ENCODE results near the gene EPM2AIP1.

The EPM2AIP1 gene

DNA sequence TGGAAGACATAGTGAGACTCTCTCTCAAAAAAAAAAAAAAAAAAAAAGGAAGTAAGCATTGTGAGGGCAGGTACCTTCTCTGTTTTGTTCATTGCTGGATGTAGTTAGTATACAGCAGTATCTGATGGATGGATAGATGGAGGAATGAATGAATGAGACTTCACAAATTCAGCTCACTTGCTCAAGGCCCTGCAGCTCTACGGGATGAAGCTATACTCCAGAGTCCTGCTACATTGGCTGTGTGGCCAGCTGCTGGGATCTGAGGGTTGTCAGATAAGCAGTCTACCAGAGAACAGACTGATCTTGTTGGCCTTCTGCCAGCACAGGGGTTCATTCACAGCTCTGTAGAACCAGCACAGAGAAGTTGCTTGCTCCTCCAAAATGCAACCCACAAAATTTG, 35.4 kb upstream of the EPM2AIP1 start:
- DNase-seq (ENCODE audit: insufficient read length) (no peak), FAIRE-seq (no peak)
- TF ChIP-seq POLR2AphosphoS5 (IDR thresholded peaks at IDR 0.05; ENCODE audit: low read depth, low read length) (no peak), POLR2A (IDR thresholded peaks at IDR 0.05; ENCODE audit: low read depth, low read length) (no peak), TAF1 (IDR thresholded peaks at IDR 0.05; ENCODE audit: borderline replicate concordance, low read depth, low read length) (no peak)

DNA sequence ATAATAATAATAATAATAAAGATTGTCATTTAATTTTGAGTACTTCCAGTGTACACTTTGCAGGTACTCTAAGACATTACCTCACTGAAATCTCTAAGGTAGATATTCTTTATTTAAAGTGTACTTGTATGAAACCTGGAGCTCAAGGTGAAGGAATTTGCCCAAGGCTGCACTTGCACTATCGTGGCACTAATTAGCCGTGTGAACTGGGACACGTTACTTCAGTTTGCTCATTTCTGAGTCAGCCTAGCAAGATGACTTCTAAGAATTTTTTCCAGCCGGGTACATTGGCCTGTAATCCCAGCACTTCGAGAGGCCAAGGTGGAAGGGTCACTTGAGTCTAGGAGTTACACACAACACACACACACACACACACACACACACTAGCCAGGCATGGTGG, 33.9 kb upstream of the EPM2AIP1 start:
- FAIRE-seq (no peak), DNase-seq (ENCODE audit: insufficient read length) (no peak)
- TF ChIP-seq POLR2AphosphoS5 (IDR thresholded peaks at IDR 0.05; ENCODE audit: low read depth, low read length) (no peak), POLR2A (IDR thresholded peaks at IDR 0.05; ENCODE audit: low read depth, low read length) (no peak), TAF1 (IDR thresholded peaks at IDR 0.05; ENCODE audit: borderline replicate concordance, low read depth, low read length) (no peak)

- TF ChIP-seq POLR2A (IDR thresholded peaks at IDR 0.05; ENCODE audit: low read depth, low read length) (no peak), POLR2AphosphoS5 (IDR thresholded peaks at IDR 0.05; ENCODE audit: low read depth, low read length) (no peak), TAF1 (IDR thresholded peaks at IDR 0.05; ENCODE audit: borderline replicate concordance, low read depth, low read length) (no peak)
- no peak for FAIRE-seq
- no peak for DNase-seq (ENCODE audit: insufficient read length)
Observed at GRCh38 chr3:37025561-37026335, 32.8 kb upstream of the EPM2AIP1 start.

GRCh38 chr3:37024820-37025405, 32.0 kb upstream of the EPM2AIP1 start:
- FAIRE-seq (peak; percentile 40), DNase-seq (ENCODE audit: insufficient read length) (no peak)
- TF ChIP-seq POLR2AphosphoS5 (IDR thresholded peaks at IDR 0.05; ENCODE audit: low read depth, low read length): no peak
- TF ChIP-seq POLR2A (IDR thresholded peaks at IDR 0.05; ENCODE audit: low read depth, low read length): no peak
- TF ChIP-seq TAF1 (IDR thresholded peaks at IDR 0.05; ENCODE audit: borderline replicate concordance, low read depth, low read length): no peak

GRCh38 chr3:37024092-37024491, 31.2 kb upstream of the EPM2AIP1 start:
- DNase-seq (ENCODE audit: insufficient read length): no peak

GRCh38 chr3:37017683-37018082, 24.8 kb upstream of the EPM2AIP1 start:
- DNase-seq (ENCODE audit: insufficient read length) (no peak), FAIRE-seq (no peak)
- TF ChIP-seq POLR2A (IDR thresholded peaks at IDR 0.05; ENCODE audit: low read depth, low read length) (no peak), TAF1 (IDR thresholded peaks at IDR 0.05; ENCODE audit: borderline replicate concordance, low read depth, low read length) (no peak), POLR2AphosphoS5 (IDR thresholded peaks at IDR 0.05; ENCODE audit: low read depth, low read length) (no peak)

More at GRCh38 chr3:37024092-37024491, 31.2 kb upstream of the EPM2AIP1 start:
- no peak for FAIRE-seq
- TF ChIP-seq TAF1 (IDR thresholded peaks at IDR 0.05; ENCODE audit: borderline replicate concordance, low read depth, low read length) (no peak), POLR2A (IDR thresholded peaks at IDR 0.05; ENCODE audit: low read depth, low read length) (no peak), POLR2AphosphoS5 (IDR thresholded peaks at IDR 0.05; ENCODE audit: low read depth, low read length) (no peak)

GRCh38 chr3:37016903-37017302, 24.0 kb upstream of the EPM2AIP1 start:
- TF ChIP-seq TAF1 (IDR thresholded peaks at IDR 0.05; ENCODE audit: borderline replicate concordance, low read depth, low read length): no peak
- DNase-seq (ENCODE audit: insufficient read length) (no peak), FAIRE-seq (no peak)

GRCh38 chr3:37015642-37016041, 22.7 kb upstream of the EPM2AIP1 start:
- TF ChIP-seq POLR2AphosphoS5 (IDR thresholded peaks at IDR 0.05; ENCODE audit: low read depth, low read length): no peak
- TF ChIP-seq TAF1 (IDR thresholded peaks at IDR 0.05; ENCODE audit: borderline replicate concordance, low read depth, low read length): no peak
- TF ChIP-seq POLR2A (IDR thresholded peaks at IDR 0.05; ENCODE audit: low read depth, low read length): no peak
- no peak for FAIRE-seq
- no peak for DNase-seq (ENCODE audit: insufficient read length)

- FAIRE-seq (no peak), DNase-seq (ENCODE audit: insufficient read length) (no peak)
- TF ChIP-seq POLR2AphosphoS5 (IDR thresholded peaks at IDR 0.05; ENCODE audit: low read depth, low read length) (no peak), POLR2A (IDR thresholded peaks at IDR 0.05; ENCODE audit: low read depth, low read length) (no peak), TAF1 (IDR thresholded peaks at IDR 0.05; ENCODE audit: borderline replicate concordance, low read depth, low read length) (no peak)
Observed at GRCh38 chr3:37014620-37015019, 21.7 kb upstream of the EPM2AIP1 start.

DNA sequence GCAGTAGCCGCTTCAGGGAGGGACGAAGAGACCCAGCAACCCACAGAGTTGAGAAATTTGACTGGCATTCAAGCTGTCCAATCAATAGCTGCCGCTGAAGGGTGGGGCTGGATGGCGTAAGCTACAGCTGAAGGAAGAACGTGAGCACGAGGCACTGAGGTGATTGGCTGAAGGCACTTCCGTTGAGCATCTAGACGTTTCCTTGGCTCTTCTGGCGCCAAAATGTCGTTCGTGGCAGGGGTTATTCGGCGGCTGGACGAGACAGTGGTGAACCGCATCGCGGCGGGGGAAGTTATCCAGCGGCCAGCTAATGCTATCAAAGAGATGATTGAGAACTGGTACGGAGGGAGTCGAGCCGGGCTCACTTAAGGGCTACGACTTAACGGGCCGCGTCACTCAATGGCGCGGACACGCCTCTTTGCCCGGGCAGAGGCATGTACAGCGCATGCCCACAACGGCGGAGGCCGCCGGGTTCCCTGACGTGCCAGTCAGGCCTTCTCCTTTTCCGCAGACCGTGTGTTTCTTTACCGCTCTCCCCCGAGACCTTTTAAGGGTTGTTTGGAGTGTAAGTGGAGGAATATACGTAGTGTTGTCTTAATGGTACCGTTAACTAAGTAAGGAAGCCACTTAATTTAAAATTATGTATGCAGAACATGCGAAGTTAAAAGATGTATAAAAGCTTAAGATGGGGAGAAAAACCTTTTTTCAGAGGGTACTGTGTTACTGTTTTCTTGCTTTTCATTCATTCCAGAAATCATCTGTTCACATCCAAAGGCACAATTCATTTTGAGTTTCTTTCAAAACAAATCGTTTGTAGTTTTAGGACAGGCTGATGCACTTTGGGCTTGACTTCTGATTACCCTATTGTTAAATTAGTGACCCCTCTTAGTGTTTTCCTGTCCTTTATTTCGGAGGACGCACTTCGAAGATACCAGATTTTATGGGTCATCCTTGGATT, 674 bp upstream of the EPM2AIP1 start, which contains the start of gene MLH1:
MLH1 (plus strand) TSS at position 193 of the 958 bp plus-strand sequence; CDS start at position 223, 30 bp downstream.
- peak; percentile 56 for DNase-seq (ENCODE audit: insufficient read length)
- TF ChIP-seq POLR2AphosphoS5 (IDR thresholded peaks at IDR 0.05; ENCODE audit: low read depth, low read length): peak; percentile 93
- peak; percentile 77; the same call in 1 of the 2 replicates for TF ChIP-seq TAF1 (IDR thresholded peaks at IDR 0.05; ENCODE audit: borderline replicate concordance, low read depth, low read length)
- peak; percentile 94 for TF ChIP-seq POLR2A (IDR thresholded peaks at IDR 0.05; ENCODE audit: low read depth, low read length)
- peak; percentile 100 for FAIRE-seq
